ENCODE measurements around the gene CSF2RB.

GRCh38 chr22:36892292-36892691 lies 21.1 kb upstream of the CSF2RB start:
- no peak for TF ChIP-seq POLR2A (IDR thresholded peaks at IDR 0.05)
- TF ChIP-seq, protein P1, sequence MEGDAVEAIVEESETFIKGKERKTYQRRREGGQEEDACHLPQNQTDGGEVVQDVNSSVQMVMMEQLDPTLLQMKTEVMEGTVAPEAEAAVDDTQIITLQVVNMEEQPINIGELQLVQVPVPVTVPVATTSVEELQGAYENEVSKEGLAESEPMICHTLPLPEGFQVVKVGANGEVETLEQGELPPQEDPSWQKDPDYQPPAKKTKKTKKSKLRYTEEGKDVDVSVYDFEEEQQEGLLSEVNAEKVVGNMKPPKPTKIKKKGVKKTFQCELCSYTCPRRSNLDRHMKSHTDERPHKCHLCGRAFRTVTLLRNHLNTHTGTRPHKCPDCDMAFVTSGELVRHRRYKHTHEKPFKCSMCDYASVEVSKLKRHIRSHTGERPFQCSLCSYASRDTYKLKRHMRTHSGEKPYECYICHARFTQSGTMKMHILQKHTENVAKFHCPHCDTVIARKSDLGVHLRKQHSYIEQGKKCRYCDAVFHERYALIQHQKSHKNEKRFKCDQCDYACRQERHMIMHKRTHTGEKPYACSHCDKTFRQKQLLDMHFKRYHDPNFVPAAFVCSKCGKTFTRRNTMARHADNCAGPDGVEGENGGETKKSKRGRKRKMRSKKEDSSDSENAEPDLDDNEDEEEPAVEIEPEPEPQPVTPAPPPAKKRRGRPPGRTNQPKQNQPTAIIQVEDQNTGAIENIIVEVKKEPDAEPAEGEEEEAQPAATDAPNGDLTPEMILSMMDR (IDR thresholded peaks at IDR 0.05): no peak
